ENCODE measurements around the gene PRSS48. TPM values are rescaled to one million over a fixed set of nuclear protein-coding genes. Genes with fewer than 3 reads are reported as not detected.
A peak's percentile ranks its signal among the peaks of the same experiment; 100 is the strongest.

Gene PRSS48, protein sequence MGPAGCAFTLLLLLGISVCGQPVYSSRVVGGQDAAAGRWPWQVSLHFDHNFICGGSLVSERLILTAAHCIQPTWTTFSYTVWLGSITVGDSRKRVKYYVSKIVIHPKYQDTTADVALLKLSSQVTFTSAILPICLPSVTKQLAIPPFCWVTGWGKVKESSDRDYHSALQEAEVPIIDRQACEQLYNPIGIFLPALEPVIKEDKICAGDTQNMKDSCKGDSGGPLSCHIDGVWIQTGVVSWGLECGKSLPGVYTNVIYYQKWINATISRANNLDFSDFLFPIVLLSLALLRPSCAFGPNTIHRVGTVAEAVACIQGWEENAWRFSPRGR
- not detected in 3 replicates for total RNA-seq

DNA sequence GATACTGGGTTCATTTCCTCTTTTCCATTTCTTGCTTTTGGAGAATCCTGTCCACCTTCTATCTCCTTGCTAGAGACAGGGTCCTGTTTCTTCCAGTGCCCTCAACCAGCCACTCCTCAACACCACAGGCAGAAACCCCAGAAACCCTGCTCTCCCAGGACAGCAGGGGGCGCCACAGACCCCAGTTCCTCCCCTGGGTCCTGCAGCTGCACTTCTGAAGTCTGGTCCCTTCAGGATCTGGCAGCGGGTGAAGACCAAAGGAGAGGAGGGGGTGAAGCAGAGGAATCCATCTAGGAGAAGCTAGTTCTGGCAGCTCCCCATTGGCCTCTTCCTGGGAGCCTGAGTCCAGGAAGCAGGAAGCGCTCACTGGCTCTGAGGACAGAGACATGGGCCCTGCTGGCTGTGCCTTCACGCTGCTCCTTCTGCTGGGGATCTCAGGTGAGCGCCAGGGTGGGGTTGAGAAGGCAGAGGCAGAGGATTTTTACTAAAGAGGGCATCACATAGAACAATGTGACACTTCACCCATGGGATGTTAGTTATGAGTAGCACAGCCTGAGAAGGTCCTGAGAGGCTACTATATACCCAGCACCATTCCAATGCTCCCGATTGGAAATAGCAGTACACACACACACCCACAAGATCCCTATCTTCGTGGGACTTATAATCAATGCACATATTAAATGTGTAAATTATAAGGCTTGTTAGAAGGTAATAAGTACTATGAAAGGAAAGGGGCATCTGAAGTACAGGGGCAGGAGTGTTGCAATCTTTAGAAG is at the start of gene PRSS48:
PRSS48 (plus strand) TSS at position 375 of the 776 bp plus-strand sequence; CDS start at position 387, 12 bp downstream.
- no peaks in the 10 kb centered on the region for H3K9me3 Mint-ChIP-seq
- no peak within 1 kb of the TSS for H3K27ac Mint-ChIP-seq
- DNase-seq (ENCODE audit: low spot score in 2 of 2, unreplicated experiment in 2 of 2), result peak; percentile 44 to 76
- H3K4me1 Mint-ChIP-seq, result peaks cover 7% of the 10 kb centered on the region
- H3K36me3 Mint-ChIP-seq, result no peaks in the 10 kb centered on the region
- no peak within 1 kb of the TSS for H3K4me3 Mint-ChIP-seq
- no peaks in the 10 kb centered on the region for H3K27me3 Mint-ChIP-seq (ENCODE audit: low read depth)
- TF ChIP-seq, protein P1, sequence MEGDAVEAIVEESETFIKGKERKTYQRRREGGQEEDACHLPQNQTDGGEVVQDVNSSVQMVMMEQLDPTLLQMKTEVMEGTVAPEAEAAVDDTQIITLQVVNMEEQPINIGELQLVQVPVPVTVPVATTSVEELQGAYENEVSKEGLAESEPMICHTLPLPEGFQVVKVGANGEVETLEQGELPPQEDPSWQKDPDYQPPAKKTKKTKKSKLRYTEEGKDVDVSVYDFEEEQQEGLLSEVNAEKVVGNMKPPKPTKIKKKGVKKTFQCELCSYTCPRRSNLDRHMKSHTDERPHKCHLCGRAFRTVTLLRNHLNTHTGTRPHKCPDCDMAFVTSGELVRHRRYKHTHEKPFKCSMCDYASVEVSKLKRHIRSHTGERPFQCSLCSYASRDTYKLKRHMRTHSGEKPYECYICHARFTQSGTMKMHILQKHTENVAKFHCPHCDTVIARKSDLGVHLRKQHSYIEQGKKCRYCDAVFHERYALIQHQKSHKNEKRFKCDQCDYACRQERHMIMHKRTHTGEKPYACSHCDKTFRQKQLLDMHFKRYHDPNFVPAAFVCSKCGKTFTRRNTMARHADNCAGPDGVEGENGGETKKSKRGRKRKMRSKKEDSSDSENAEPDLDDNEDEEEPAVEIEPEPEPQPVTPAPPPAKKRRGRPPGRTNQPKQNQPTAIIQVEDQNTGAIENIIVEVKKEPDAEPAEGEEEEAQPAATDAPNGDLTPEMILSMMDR (IDR thresholded peaks at IDR 0.05; ENCODE audit: unreplicated experiment), result peak; percentile 53

DNA sequence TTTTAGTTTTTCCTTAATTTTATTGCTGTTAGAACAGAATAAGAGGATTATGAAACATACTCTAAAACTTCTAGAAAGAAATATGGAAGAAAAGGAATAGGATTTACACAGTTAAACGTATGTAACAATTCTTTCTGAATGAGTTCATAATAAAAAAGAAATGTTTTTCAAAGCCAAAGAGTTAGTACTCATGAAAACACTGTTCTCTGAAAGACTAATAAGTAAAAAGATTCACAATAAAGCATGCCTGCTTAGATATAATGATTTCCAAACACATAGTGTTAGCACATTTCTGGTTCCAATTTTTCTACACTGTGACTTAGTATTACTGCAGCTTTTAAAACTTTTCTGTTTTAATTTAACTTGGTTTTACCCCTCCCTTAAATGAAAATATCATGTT is 49.8 kb upstream of the PRSS48 start:
- no peak for DNase-seq (ENCODE audit: low spot score in 2 of 2, unreplicated experiment in 2 of 2)
- peaks cover 6% of the 10 kb centered on the region for H3K9me3 Mint-ChIP-seq
- H3K36me3 Mint-ChIP-seq, result peaks cover 12% of the 10 kb centered on the region
- no peaks in the 10 kb centered on the region for H3K27me3 Mint-ChIP-seq (ENCODE audit: low read depth)
- peak overlapping the region; percentile 82 for H3K27ac Mint-ChIP-seq
- H3K4me3 Mint-ChIP-seq, result peak overlapping the region; percentile 2
- peaks cover 35% of the 10 kb centered on the region for H3K4me1 Mint-ChIP-seq
- TF ChIP-seq, protein P1 (IDR thresholded peaks at IDR 0.05; ENCODE audit: unreplicated experiment), result no peak

- TF ChIP-seq, protein P1 (IDR thresholded peaks at IDR 0.05; ENCODE audit: unreplicated experiment), result no peak
- H3K27me3 Mint-ChIP-seq (ENCODE audit: low read depth), result no peaks in the 10 kb centered on the region
- H3K27ac Mint-ChIP-seq, result peak overlapping the region; percentile 82
- peak overlapping the region; percentile 2 for H3K4me3 Mint-ChIP-seq
- peaks cover 6% of the 10 kb centered on the region for H3K9me3 Mint-ChIP-seq
- peaks cover 12% of the 10 kb centered on the region for H3K36me3 Mint-ChIP-seq
- no peak for DNase-seq (ENCODE audit: low spot score in 2 of 2, unreplicated experiment in 2 of 2)
- peaks cover 40% of the 10 kb centered on the region for H3K4me1 Mint-ChIP-seq
Observed at GRCh38 chr4:151227731-151228130, 49.2 kb upstream of the PRSS48 start.

- Mint-ChIP-seq H3K36me3 (peaks cover 8% of the 10 kb centered on the region), H3K4me3 (no peak overlapping the region), H3K27me3 (ENCODE audit: low read depth) (no peaks in the 10 kb centered on the region), H3K9me3 (peaks cover 6% of the 10 kb centered on the region), H3K27ac (peak overlapping the region; percentile 82), H3K4me1 (peaks cover 40% of the 10 kb centered on the region)
- TF ChIP-seq, protein P1 (IDR thresholded peaks at IDR 0.05; ENCODE audit: unreplicated experiment), result no peak
- DNase-seq (ENCODE audit: low spot score in 2 of 2, unreplicated experiment in 2 of 2), result no peak
Observed at GRCh38 chr4:151228189-151229119, 48.5 kb upstream of the PRSS48 start.

DNA sequence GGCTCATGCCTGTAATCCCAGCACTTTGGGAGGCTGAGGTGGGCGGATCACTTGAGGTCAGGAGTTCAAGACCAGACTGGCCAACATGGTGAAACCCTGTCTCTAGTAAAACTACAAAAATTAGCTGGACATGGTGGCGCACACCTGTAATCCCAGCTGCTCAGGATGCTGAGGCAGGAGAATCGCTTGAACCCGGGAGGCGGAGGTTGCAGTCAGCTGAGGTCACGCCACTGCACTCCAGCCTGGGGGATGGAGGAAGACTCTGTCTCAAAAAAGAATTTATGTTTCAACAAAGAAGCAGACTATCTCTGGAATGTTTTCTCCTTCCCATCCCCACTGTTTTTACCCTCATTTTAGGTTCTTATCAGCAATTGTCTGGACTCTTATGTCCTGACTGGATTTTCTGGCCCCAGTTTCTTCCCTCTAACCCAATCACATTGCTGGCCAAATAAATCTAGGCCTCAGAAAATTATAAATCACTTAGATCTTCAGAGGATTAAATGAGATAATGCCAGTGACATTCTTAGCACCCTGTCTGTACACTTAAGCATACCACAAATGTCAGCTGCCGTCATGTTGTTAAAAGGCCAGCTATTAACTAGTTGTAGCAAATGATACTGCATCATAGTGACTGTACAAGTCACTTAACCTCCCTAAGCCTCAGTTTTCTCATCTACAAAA is 44.9 kb upstream of the PRSS48 start:
- TF ChIP-seq, protein P1 (IDR thresholded peaks at IDR 0.05; ENCODE audit: unreplicated experiment), result no peak
- H3K4me1 Mint-ChIP-seq, result peaks cover 24% of the 10 kb centered on the region
- no peaks in the 10 kb centered on the region for H3K27me3 Mint-ChIP-seq (ENCODE audit: low read depth)
- peak overlapping the region; percentile 43 for H3K27ac Mint-ChIP-seq
- DNase-seq (ENCODE audit: low spot score in 2 of 2, unreplicated experiment in 2 of 2), result no peak
- H3K36me3 Mint-ChIP-seq, result peaks cover 6% of the 10 kb centered on the region
- H3K9me3 Mint-ChIP-seq, result peaks cover 6% of the 10 kb centered on the region
- no peak overlapping the region for H3K4me3 Mint-ChIP-seq
